ENCODE results near the gene LRRC4C.
"Not testable (repeated sequence)": the region's sequence is repeated elsewhere in the genome, so short reads cannot be mapped to it uniquely, and the experiment has no call there.

Gene LRRC4C

GRCh38 chr11:40207416-40207815 is 1252.0 kb downstream of the LRRC4C start:
- no peaks in the 10 kb centered on the region for H3K4me1 Mint-ChIP-seq
- no peaks in the 10 kb centered on the region for H3K27me3 Mint-ChIP-seq
- peaks cover 8 to 15% of the 10 kb centered on the region in 2 donors for H3K9me3 Mint-ChIP-seq
- no peak overlapping the region for H3K27ac Mint-ChIP-seq
- H3K4me3 Mint-ChIP-seq: no peak overlapping the region
- ATAC-seq (no peak), DNase-seq (no peak)

DNA sequence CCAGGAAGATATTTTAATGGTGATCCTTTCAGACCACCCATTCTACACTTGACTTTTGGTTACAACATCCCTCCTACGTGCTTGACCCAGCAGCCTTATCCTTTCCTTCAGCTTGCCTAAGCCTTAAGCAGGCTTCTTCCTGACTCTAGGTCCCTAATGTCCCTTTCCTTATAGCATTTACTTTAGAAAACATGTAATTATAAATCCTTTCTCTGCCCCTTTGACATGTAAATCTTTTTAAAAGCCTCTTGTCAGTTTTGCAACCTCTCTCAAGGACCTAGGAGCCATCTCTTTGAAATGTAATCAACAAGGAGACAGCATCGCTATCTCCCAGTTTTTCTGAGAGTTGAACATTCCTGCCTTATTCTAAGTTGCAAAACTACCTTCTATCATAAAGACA is 1255.2 kb downstream of the LRRC4C start:
- peaks cover 5 to 21% of the 10 kb centered on the region in 2 donors for H3K9me3 Mint-ChIP-seq
- H3K4me1 Mint-ChIP-seq: no peaks in the 10 kb centered on the region
- ATAC-seq: no peak

DNA sequence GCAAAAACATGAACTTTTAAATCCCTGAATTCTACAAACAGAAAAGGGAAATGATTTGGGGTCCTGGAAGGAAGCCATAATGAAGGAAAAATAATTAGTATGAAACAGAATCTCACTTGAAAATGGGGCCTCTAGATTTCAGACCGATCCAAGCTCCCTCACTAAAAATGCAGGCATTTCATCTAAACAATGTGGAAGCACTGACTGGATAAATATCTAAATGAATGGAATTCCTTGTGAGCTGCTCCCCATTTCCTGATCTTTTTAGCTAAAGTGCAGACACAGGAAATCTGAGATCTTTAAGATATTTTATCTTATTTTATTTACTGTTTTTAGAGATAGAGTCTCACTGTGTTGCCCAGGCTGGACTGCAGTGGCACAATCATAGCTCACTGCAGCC is 1255.8 kb downstream of the LRRC4C start:
- no peak for ATAC-seq
- H3K9me3 Mint-ChIP-seq: peaks cover 8 to 26% of the 10 kb centered on the region in 2 donors
- no peak overlapping the region for H3K27ac Mint-ChIP-seq
- DNase-seq: no peak
- H3K4me1 Mint-ChIP-seq: no peaks in the 10 kb centered on the region
- H3K4me3 Mint-ChIP-seq: no peak overlapping the region
- H3K27me3 Mint-ChIP-seq: no peaks in the 10 kb centered on the region

More for the DNA sequence above, 1255.2 kb downstream of the LRRC4C start:
- Mint-ChIP-seq H3K27me3 (no peaks in the 10 kb centered on the region), H3K4me3 (no peak overlapping the region), H3K27ac (no peak overlapping the region)
- no peak for DNase-seq

DNA sequence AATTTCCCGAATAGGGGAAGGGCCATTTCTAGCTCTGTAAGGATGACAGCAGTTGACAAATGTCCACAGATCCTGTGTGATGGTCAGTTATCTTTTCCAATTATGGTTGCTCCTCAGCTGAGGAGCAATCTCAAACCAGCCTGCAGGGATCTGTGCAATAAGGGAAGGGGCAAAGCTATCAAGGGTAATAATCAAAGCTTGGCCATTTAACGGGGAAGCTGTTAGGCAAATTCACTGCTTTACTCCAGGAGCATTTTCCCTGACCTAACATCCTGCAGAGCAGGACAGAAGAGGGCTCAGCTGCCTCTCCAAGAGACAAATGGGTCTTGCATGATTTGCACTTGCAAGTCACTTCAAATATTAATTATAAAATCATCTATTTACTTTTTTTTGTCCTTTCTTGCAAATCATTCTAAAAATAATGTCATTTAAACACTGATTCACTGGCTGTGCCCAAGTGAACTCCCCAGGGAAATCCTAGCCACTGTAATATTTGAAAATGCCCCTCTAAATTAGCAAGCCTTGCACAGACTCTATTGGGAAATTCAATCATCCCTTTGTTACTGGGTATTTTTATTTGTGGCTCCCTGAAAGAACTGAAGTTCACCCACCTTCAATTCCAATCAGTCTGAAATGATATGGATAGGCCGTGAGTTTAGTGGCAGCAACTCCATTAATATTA is 1256.7 kb downstream of the LRRC4C start:
- ATAC-seq (no peak), DNase-seq (no peak)
- no peaks in the 10 kb centered on the region for H3K27me3 Mint-ChIP-seq
- no peaks in the 10 kb centered on the region for H3K4me1 Mint-ChIP-seq
- peaks cover 9 to 33% of the 10 kb centered on the region in 2 donors for H3K9me3 Mint-ChIP-seq
- H3K4me3 Mint-ChIP-seq: no peak overlapping the region
- no peak overlapping the region for H3K27ac Mint-ChIP-seq

DNA sequence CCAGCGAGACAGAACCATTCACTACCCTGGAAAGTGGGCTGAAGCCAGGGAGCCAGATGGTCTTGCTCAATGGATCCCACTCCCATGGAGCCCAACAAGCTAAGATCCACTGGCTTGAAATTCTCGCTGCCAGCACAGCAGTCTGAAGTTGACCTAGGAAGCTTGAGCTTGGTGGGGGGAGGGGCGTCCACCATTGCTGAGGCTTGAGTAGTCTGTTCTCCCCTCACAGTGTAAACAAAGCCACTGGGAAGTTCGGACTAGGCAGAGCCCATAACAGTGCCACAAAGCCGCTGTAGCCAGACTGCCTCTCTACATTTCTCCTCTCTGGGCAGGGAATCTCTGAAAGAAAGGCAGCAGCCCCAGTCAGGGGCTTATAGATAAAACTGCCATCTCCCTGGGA is 1266.9 kb downstream of the LRRC4C start:
- not testable (repeated sequence) for H3K4me3 Mint-ChIP-seq

DNA sequence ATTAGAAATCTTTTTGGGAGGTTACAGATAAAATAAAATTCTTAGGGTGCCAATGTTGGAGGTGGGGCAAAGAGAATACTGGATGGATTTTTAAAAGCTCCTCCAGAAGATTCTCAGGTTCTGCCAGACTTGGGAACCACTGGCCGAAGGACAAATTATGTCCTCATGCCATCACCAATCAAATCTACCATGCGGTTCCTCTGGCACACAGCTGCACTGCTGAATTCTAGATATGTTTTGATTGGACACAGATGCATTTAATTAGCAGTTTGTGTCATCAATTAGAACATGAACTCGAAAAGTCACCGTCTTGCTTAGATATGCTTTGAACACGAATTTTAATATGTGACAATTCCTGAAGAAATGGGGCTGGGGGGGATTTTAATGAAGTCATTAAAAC is 1269.2 kb downstream of the LRRC4C start:
- H3K9me3 Mint-ChIP-seq: peaks cover 9 to 22% of the 10 kb centered on the region in 2 donors
- ATAC-seq: no peak
- H3K27me3 Mint-ChIP-seq: no peaks in the 10 kb centered on the region
- no peak overlapping the region for H3K4me3 Mint-ChIP-seq
- H3K4me1 Mint-ChIP-seq: no peaks in the 10 kb centered on the region
- DNase-seq: no peak
- no peak overlapping the region for H3K27ac Mint-ChIP-seq

More for the DNA sequence above, 1266.9 kb downstream of the LRRC4C start:
- DNase-seq, H3K27ac Mint-ChIP-seq, ATAC-seq, H3K27me3 Mint-ChIP-seq, H3K4me1 Mint-ChIP-seq: not testable (repeated sequence)
- H3K9me3 Mint-ChIP-seq: peaks cover 4 to 16% of the 10 kb centered on the region in 2 donors

- H3K9me3 Mint-ChIP-seq: peaks cover 14 to 21% of the 10 kb centered on the region in 2 donors
- no peaks in the 10 kb centered on the region for H3K4me1 Mint-ChIP-seq
- ATAC-seq: no peak
- no peak for DNase-seq
- H3K27me3 Mint-ChIP-seq: no peaks in the 10 kb centered on the region
- no peak overlapping the region for H3K27ac Mint-ChIP-seq
- no peak overlapping the region for H3K4me3 Mint-ChIP-seq
Measured at GRCh38 chr11:40188848-40189247, 1270.6 kb downstream of the LRRC4C start.

DNA sequence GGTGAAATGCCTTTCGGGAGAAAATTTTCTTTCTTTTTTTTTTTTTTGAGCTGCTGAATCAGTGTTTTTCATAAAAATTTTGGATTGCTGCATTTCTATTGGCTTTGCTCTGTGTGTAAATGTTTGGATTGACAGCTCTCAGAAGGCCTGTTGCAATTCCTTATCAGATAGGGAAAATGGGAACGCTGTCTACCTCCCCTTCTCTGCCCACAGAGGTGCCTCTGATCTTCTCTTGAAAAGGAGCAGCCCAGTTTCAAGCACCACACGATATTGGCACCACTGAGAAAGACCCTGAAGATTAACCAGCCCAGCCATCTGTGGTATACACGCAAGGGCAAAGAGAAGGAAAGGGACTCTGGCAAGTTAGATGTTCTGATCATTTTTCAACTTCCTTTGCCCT is 1272.2 kb downstream of the LRRC4C start:
- Mint-ChIP-seq H3K4me3 (no peak overlapping the region), H3K4me1 (no peaks in the 10 kb centered on the region), H3K9me3 (peaks cover 14 to 15% of the 10 kb centered on the region in 2 donors), H3K27ac (no peak overlapping the region), H3K27me3 (no peaks in the 10 kb centered on the region)
- ATAC-seq (no peak), DNase-seq (no peak)

- no peak overlapping the region for H3K27ac Mint-ChIP-seq
Measured at GRCh38 chr11:40186437-40187263, 1272.8 kb downstream of the LRRC4C start.

DNA sequence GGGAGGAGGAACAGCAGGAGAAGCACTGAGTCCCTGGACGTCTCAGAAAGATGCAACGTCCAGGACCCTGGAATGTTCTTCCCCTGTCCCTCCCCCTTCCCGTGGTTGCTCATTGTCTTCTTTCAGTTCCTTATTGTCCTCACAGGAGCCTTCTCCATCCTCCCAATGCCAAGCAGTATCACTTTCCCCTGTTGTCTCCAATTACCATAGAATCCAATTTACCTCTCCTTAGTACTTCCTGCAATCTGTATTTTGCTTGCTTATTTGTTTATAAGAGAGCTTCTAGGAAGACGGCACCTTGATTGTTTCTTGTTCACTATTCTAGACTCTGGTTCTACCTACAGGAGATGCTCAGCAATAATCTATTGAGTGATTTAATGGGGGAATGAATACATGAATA is 1273.7 kb downstream of the LRRC4C start:
- Mint-ChIP-seq H3K27me3 (no peaks in the 10 kb centered on the region), H3K4me3 (no peak overlapping the region), H3K9me3 (peaks cover 14 to 21% of the 10 kb centered on the region in 2 donors), H3K27ac (no peak overlapping the region), H3K4me1 (no peaks in the 10 kb centered on the region)
- DNase-seq: no peak
- ATAC-seq: no peak

More at GRCh38 chr11:40186437-40187263, 1272.8 kb downstream of the LRRC4C start:
- DNase-seq: no peak
- Mint-ChIP-seq H3K27me3 (no peaks in the 10 kb centered on the region), H3K4me1 (no peaks in the 10 kb centered on the region), H3K9me3 (peaks cover 14 to 15% of the 10 kb centered on the region in 2 donors), H3K4me3 (no peak overlapping the region)
- no peak for ATAC-seq

GRCh38 chr11:40183073-40184064 is 1276.1 kb downstream of the LRRC4C start:
- peak overlapping the region in 1 of 2 donors; percentile 43 for H3K27ac Mint-ChIP-seq
- H3K27me3 Mint-ChIP-seq: no peaks in the 10 kb centered on the region
- no peak for DNase-seq
- ATAC-seq: no peak
- H3K4me1 Mint-ChIP-seq: no peaks in the 10 kb centered on the region
- no peak overlapping the region for H3K4me3 Mint-ChIP-seq
- H3K9me3 Mint-ChIP-seq: peaks cover 10 to 29% of the 10 kb centered on the region in 2 donors

DNA sequence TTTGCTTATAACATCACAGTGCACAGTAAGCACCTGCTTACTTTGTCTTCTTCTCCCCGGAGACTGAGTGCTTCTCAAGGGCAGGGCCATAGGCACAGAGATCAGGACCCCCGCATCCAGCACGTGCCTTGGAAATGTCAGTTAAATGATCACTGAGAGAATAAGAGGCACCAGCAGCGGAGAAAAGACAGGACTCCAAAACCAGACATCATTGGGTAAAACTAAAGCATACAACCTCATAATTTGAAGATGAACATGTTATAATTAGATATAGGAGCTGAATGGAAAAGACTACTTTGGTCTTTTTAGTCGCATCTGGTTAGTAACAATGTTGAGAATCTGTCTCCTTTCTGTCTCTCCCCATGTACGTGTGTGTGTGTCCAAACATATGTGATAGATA is 1279.9 kb downstream of the LRRC4C start:
- Mint-ChIP-seq H3K27ac (no peak overlapping the region), H3K4me1 (no peaks in the 10 kb centered on the region), H3K27me3 (no peaks in the 10 kb centered on the region), H3K4me3 (no peak overlapping the region), H3K9me3 (peaks cover 20 to 22% of the 10 kb centered on the region in 2 donors)
- DNase-seq (no peak), ATAC-seq (no peak)

- H3K27me3 Mint-ChIP-seq: no peaks in the 10 kb centered on the region
- H3K4me1 Mint-ChIP-seq: no peaks in the 10 kb centered on the region
- ATAC-seq (no peak), DNase-seq (no peak)
- H3K9me3 Mint-ChIP-seq: peaks cover 17 to 20% of the 10 kb centered on the region in 2 donors
- H3K27ac Mint-ChIP-seq: no peak overlapping the region
- H3K4me3 Mint-ChIP-seq: no peak overlapping the region
Measured at GRCh38 chr11:40178470-40178869, 1281.0 kb downstream of the LRRC4C start.

DNA sequence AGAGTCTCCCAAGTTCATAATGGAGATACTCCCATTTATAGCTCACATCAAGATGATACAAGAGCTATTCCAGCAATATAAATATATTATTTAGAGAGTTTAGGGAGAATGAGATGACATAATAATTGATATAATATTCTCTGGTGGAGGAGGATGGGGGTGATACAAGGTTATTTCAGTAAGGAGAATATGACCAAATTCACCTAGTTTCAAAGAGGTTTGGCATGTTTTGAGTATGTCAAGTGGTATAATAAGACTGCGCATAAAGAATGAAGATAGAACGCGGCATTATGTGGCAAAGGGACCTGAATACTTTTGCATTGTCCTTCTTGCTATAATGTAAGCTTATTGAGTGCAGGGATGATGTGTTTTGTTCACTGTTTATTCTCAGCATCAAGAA is 1283.5 kb downstream of the LRRC4C start:
- no peak overlapping the region for H3K27ac Mint-ChIP-seq
- ATAC-seq (no peak), DNase-seq (no peak)
- H3K9me3 Mint-ChIP-seq: peaks cover 15 to 22% of the 10 kb centered on the region in 2 donors
- H3K4me3 Mint-ChIP-seq: no peak overlapping the region
- no peaks in the 10 kb centered on the region for H3K27me3 Mint-ChIP-seq
- no peaks in the 10 kb centered on the region for H3K4me1 Mint-ChIP-seq

DNA sequence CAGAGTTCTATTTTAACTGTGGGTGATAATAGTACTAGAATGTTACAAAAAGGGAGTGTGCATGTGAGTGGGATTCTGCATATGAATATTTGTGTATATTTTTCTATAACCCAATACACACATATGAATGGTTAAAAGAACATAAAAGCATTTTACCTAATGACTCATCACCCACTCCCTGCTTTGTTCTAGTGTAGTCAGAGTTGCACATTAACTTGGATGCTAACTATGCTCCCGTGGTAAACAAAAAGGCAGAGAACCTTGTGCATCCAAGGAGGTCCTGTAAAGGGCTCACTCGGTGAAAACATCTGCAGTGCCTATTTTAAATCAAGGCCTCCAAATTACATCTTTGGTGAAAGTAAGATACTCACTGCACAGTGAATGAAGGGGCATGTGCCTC is 1289.4 kb downstream of the LRRC4C start:
- no peak for DNase-seq
- Mint-ChIP-seq H3K27me3 (no peaks in the 10 kb centered on the region), H3K4me3 (no peak overlapping the region), H3K27ac (no peak overlapping the region), H3K9me3 (peaks cover 8 to 13% of the 10 kb centered on the region in 2 donors), H3K4me1 (no peaks in the 10 kb centered on the region)
- no peak for ATAC-seq
